IMR-90 (cell line): ENCODE data around the gene RPP25. TPM values are rescaled to one million over a fixed set of nuclear protein-coding genes. Genes with fewer than 3 reads are reported as not detected.

ENCODE experiments used
- ATAC-seq: fragments of 200-7000 bp; cut with Tn5 transposase; 2 replicates; pipeline ENCODE4 v1.9.1; 2020; ENCODE audit warnings: low read depth, mild to moderate bottlenecking, moderate library complexity
- BruUV-seq: library from RNA; stranded (reverse); fragments of 400-500 nt; replicated peaks from 2 replicates; lab custom pipeline; 2021; lab: Mats Ljungman, UMichigan
- CTCF ChIA-PET: fragments of 300-600 bp; formaldehyde crosslinking; extraction: SDS; loops from one replicate; lab custom pipeline; 2021; ENCODE audit warnings: antibody characterized with exemption; lab: Yijun Ruan, JAX
- POLR2A ChIA-PET: fragments of 300-600 bp; sonication (Branson Sonifier 250); formaldehyde crosslinking; loops from one replicate; lab custom pipeline; 2022; ENCODE audit warnings: antibody characterized with exemption; ENCODE audit not compliant: unreplicated experiment; lab: Charles Lee
- DNase-seq: peaks from one replicate; pipeline ENCODE4 v3.0.0; 2013
- H2AFZ ChIP-seq: replicated peaks from 2 replicates; pipeline ENCODE3; 2013; ENCODE audit warnings: low read length, mild to moderate bottlenecking; ENCODE audit not compliant: poor library complexity
- H2AK5ac ChIP-seq: 2 replicates; pipeline ENCODE4 v1.6.1; 2013; ENCODE audit warnings: low read depth, low read length, inconsistent platforms
- H2AK9ac ChIP-seq: replicated peaks from 2 replicates; pipeline ENCODE3; 2013; ENCODE audit warnings: mild to moderate bottlenecking, low read depth, low read length, moderate library complexity; ENCODE audit not compliant: poor library complexity
- H2BK120ac ChIP-seq: 2 replicates; pipeline ENCODE4 v1.6.1; 2013; ENCODE audit warnings: low read depth, low read length, inconsistent platforms
- H2BK15ac ChIP-seq: 3 replicates; pipeline ENCODE4 v1.6.1; 2013; ENCODE audit warnings: low read depth, low read length, inconsistent platforms
- H2BK20ac ChIP-seq: 2 replicates; pipeline ENCODE4 v1.6.1; 2013; ENCODE audit warnings: low read depth, mild to moderate bottlenecking, inconsistent platforms, low read length, moderate library complexity
- H2BK5ac ChIP-seq: 2 replicates; pipeline ENCODE4 v1.6.1; 2013; ENCODE audit warnings: mild to moderate bottlenecking, low read depth, low read length, inconsistent platforms; ENCODE audit not compliant: poor library complexity, severe bottlenecking
- H3K14ac ChIP-seq: replicated peaks from 2 replicates; pipeline ENCODE4 v1.6.1; 2013; ENCODE audit warnings: low read depth, low read length, inconsistent platforms
- H3K18ac ChIP-seq: 2 replicates; pipeline ENCODE4 v1.6.1; 2013; ENCODE audit warnings: low read depth, low read length, control low read depth
- H3K23ac ChIP-seq: 2 replicates; pipeline ENCODE4 v1.6.1; 2013; ENCODE audit warnings: low read depth, low read length, inconsistent platforms
- H3K27ac ChIP-seq: 2 replicates; pipeline ENCODE4 v1.5.1; 2013; ENCODE audit warnings: mild to moderate bottlenecking, control low read depth, low read length; ENCODE audit not compliant: insufficient read depth
- H3K27me3 ChIP-seq: 2 replicates; pipeline ENCODE4 v1.6.1; 2013; ENCODE audit warnings: low read length; ENCODE audit not compliant: control insufficient read depth, insufficient read depth
- H3K36me3 ChIP-seq: 2 replicates; pipeline ENCODE4 v1.6.1; 2013; ENCODE audit warnings: low read length, mixed read lengths; ENCODE audit not compliant: control insufficient read depth, insufficient read depth
- H3K4ac ChIP-seq: 2 replicates; pipeline ENCODE4 v1.6.1; 2013; ENCODE audit warnings: low read depth, low read length, inconsistent platforms
- H3K4me1 ChIP-seq: 2 replicates; pipeline ENCODE4 v1.6.1; 2013; ENCODE audit warnings: low read length, mixed read lengths; ENCODE audit not compliant: control insufficient read depth, insufficient read depth
- H3K4me2 ChIP-seq: 2 replicates; pipeline ENCODE4 v1.6.1; 2013; ENCODE audit warnings: low read depth, mild to moderate bottlenecking, control low read depth, low read length, moderate library complexity
- H3K4me3 ChIP-seq: 2 replicates; pipeline ENCODE4 v1.5.1; 2013; ENCODE audit warnings: low read depth, mild to moderate bottlenecking, control low read depth, low read length, moderate library complexity; ENCODE audit not compliant: insufficient read depth
- H3K56ac ChIP-seq: 2 replicates; pipeline ENCODE4 v1.6.1; 2013; ENCODE audit warnings: low read length, inconsistent platforms; ENCODE audit not compliant: insufficient read depth; ENCODE audit errors: extremely low read depth
- H3K79me1 ChIP-seq, 2 experiments: 2 replicates each; pipeline ENCODE4 v1.6.1; 2013; ENCODE audit warnings: low read length in 2 of 2, inconsistent platforms in 1 of 2, low read depth in 1 of 2
- H3K9ac ChIP-seq: 2 replicates; pipeline ENCODE4 v1.6.1; 2013; ENCODE audit warnings: low read depth, low read length, control low read depth
- H3K9me1 ChIP-seq: 2 replicates; pipeline ENCODE4 v1.6.1; 2013; ENCODE audit warnings: low read length, inconsistent platforms; ENCODE audit not compliant: insufficient read depth
- H3K9me3 ChIP-seq: 2 replicates; pipeline ENCODE4 v1.6.1; 2013; ENCODE audit warnings: low read length; ENCODE audit not compliant: control insufficient read depth, insufficient read depth
- H4K20me1 ChIP-seq: 2 replicates; pipeline ENCODE4 v1.6.1; 2013; ENCODE audit warnings: low read length, inconsistent platforms; ENCODE audit not compliant: insufficient read depth
- H4K5ac ChIP-seq: 2 replicates; pipeline ENCODE4 v1.6.1; 2013; ENCODE audit warnings: mild to moderate bottlenecking, low read depth, low read length, control low read depth
- H4K8ac ChIP-seq, 2 experiments: 2 replicates each; pipeline ENCODE4 v1.6.1; 2013; ENCODE audit warnings: low read depth in 2 of 2, low read length in 2 of 2, control low read depth in 1 of 2, inconsistent platforms in 1 of 2
- H4K91ac ChIP-seq: 2 replicates; pipeline ENCODE4 v1.6.1; 2013; ENCODE audit warnings: low read depth, low read length, inconsistent platforms; ENCODE audit not compliant: insufficient read depth
- CEBPB ChIP-seq: IDR thresholded peaks from 2 replicates; pipeline ENCODE4 v1.6.1; 2012; ENCODE audit warnings: low read depth, low read length, improper control_type of control experiment
- FOS ChIP-seq: fragments of 150-350 bp; IDR thresholded peaks from 2 replicates; pipeline ENCODE4 v1.6.1; 2016; ENCODE audit warnings: low read depth, low read length
- MAFK ChIP-seq: IDR thresholded peaks from 2 replicates; pipeline ENCODE4 v1.6.1; 2012; ENCODE audit warnings: low read depth, low read length, improper control_type of control experiment
- NFE2L2 ChIP-seq: fragments of 150-350 bp; IDR thresholded peaks from 2 replicates; pipeline ENCODE4 v1.6.1; 2016; ENCODE audit warnings: low read depth, mild to moderate bottlenecking, low read length
- POLR2A ChIP-seq: IDR thresholded peaks from 2 replicates; pipeline ENCODE4 v1.6.1; 2012; ENCODE audit warnings: mild to moderate bottlenecking, low read depth, low read length
- RAD21 ChIP-seq: IDR thresholded peaks from 2 replicates; pipeline ENCODE4 v1.6.1; 2012; ENCODE audit warnings: low read length, improper control_type of control experiment
- RCOR1 ChIP-seq: IDR thresholded peaks from 2 replicates; pipeline ENCODE4 v1.6.1; 2012; ENCODE audit warnings: mild to moderate bottlenecking, low read length, improper control_type of control experiment; ENCODE audit not compliant: insufficient replicate concordance
- RFX5 ChIP-seq: IDR thresholded peaks from 2 replicates; pipeline ENCODE4 v1.8.0; 2012; ENCODE audit warnings: low read depth, mild to moderate bottlenecking, low read length, moderate library complexity
- SMC3 ChIP-seq: fragments of 150-350 bp; IDR thresholded peaks from 2 replicates; pipeline ENCODE4 v1.6.1; 2016; ENCODE audit warnings: low read depth, mild to moderate bottlenecking, antibody characterized with exemption, low read length, moderate library complexity
- WGBS, 2 experiments: methylation state at CpG; one replicate each; pipeline versions ENCODE4 v1.1.5 to v1.1.7; 2013; ENCODE audit warnings: missing lambda C conversion rate in 2 of 2; ENCODE audit not compliant: insufficient read length in 1 of 2; ENCODE audit errors: extremely low coverage in 2 of 2; 5-methylcytosine and 5-hydroxymethylcytosine counted together
- dilution Hi-C: fragments of 300-500 bp; cut with HindIII; formaldehyde crosslinking; loops from one replicate; pipeline ENCODE4 v1.14.3; 2018; ENCODE audit warnings: low sequenced_read_pairs; ENCODE audit not compliant: unreplicated experiment
- in situ Hi-C: fragments of 300-500 bp; cut with MboI; formaldehyde crosslinking; loops from 3 replicates; pipeline ENCODE4 v1.14.3; 2019; ENCODE audit warnings: low sequenced_read_pairs, inconsistent platforms, mixed read lengths
- intact Hi-C: fragments of 100-400 bp; cut with micrococcal nuclease; formaldehyde crosslinking; loops from 2 replicates; pipeline ENCODE4 v1.10.0; 2022
- polyA plus RNA-seq, 3 experiments: library from polyadenylated mRNA; depleted of rRNA; stranded (reverse); fragments of >200 nt; gene quantifications; 2 replicates each; pipeline ENCODE4 v1.2.3, GENCODE V29; 2012; ENCODE audit warnings: low replicate concordance in 1 of 3
- total RNA-seq: library from RNA; depleted of rRNA; stranded (reverse); fragments of >200 nt; gene quantifications from 2 replicates; pipeline ENCODE4 v1.2.3, GENCODE V29; 2012
- TF ChIP-seq, protein P1 (sequence below): conservative IDR thresholded peaks from 2 replicates; pipeline ENCODE4 v1.5.1; 2012; ENCODE audit warnings: mild to moderate bottlenecking, low read depth, low read length, improper control_type of control experiment
- TF ChIP-seq, protein P2 (sequence below): fragments of 150-350 bp; IDR thresholded peaks from 2 replicates; pipeline ENCODE4 v1.6.1; 2016; ENCODE audit warnings: low read depth, mild to moderate bottlenecking, low read length, moderate library complexity, borderline replicate concordance

Gene RPP25
- total and polyA plus RNA-seq, 2 of the 4 experiments (the other 2 are of a cell fraction) = 0.18 to 0.38 TPM

DNA sequence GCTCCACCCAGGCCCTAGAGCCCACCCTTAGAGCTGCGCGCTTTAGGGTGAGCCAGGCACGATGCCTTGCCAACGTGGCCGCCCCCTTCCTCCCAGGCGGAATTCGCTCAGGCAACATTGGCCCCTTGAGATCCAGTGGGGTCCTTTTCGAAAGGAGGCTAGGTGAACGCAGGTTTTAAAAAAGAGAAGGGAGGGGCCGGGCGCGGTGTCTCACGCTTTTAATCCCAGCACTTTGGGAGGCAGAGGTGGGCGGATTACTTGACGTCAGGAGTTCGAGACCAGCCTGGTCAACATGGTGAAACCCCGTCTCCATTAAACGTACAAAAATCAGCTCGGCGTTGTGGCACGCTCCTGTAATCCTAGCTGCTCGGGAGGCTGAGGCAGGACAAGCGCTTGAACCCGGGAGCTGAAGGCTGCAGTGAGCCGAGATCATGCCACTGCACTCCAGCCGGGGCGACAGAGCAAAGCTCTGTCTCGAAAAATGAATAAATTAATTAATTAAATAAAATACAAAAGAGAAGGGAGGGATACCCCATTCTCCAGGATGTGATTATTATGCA lies 984 bp upstream of the RPP25 start:
- H3K4me3 ChIP-seq = no peak overlapping the region
- no peak overlapping the region for H2BK15ac ChIP-seq
- no peak overlapping the region for H4K91ac ChIP-seq
- H3K9ac ChIP-seq = no peak overlapping the region
- peak overlapping the region; percentile 73; the same call in 1 of the 2 replicates for H3K4me2 ChIP-seq
- TF ChIP-seq, protein P1, sequence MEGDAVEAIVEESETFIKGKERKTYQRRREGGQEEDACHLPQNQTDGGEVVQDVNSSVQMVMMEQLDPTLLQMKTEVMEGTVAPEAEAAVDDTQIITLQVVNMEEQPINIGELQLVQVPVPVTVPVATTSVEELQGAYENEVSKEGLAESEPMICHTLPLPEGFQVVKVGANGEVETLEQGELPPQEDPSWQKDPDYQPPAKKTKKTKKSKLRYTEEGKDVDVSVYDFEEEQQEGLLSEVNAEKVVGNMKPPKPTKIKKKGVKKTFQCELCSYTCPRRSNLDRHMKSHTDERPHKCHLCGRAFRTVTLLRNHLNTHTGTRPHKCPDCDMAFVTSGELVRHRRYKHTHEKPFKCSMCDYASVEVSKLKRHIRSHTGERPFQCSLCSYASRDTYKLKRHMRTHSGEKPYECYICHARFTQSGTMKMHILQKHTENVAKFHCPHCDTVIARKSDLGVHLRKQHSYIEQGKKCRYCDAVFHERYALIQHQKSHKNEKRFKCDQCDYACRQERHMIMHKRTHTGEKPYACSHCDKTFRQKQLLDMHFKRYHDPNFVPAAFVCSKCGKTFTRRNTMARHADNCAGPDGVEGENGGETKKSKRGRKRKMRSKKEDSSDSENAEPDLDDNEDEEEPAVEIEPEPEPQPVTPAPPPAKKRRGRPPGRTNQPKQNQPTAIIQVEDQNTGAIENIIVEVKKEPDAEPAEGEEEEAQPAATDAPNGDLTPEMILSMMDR = no peak
- TF ChIP-seq RAD21 (no peak), CEBPB (no peak), FOS (no peak), SMC3 (no peak), POLR2A (no peak), RCOR1 (no peak), RFX5 (no peak), MAFK (no peak), NFE2L2 (no peak)
- TF ChIP-seq, protein P2, sequence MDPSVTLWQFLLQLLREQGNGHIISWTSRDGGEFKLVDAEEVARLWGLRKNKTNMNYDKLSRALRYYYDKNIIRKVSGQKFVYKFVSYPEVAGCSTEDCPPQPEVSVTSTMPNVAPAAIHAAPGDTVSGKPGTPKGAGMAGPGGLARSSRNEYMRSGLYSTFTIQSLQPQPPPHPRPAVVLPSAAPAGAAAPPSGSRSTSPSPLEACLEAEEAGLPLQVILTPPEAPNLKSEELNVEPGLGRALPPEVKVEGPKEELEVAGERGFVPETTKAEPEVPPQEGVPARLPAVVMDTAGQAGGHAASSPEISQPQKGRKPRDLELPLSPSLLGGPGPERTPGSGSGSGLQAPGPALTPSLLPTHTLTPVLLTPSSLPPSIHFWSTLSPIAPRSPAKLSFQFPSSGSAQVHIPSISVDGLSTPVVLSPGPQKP = no peak
- ChIA-PET CTCF (interaction anchor here (1.5 kb wide), 1 partner anchor 38 kb away, joined by 3 read pairs; the partner anchor contains the start of gene SCAMP5), POLR2A (interaction anchor here (0.6 kb wide), 1 partner anchor 11 kb away, joined by 5 read pairs; no protein-coding TSS in a partner anchor)
- H2AK9ac ChIP-seq = no peak overlapping the region
- no peak overlapping the region for H2AK5ac ChIP-seq
- H4K5ac ChIP-seq = no peak overlapping the region
- DNase-seq (no peak), ATAC-seq (no peak)
- H3K36me3 ChIP-seq = no peaks in the 10 kb centered on the region
- H3K23ac ChIP-seq = no peak overlapping the region
- H2BK5ac ChIP-seq = no peak overlapping the region
- dilution Hi-C loops = no loop called here
- H3K27ac ChIP-seq = no peak overlapping the region
- H3K4ac ChIP-seq = no peak overlapping the region
- H3K79me1 ChIP-seq = no peaks in the 10 kb centered on the region
- no peaks in the 10 kb centered on the region for H3K9me1 ChIP-seq
- BruUV-seq = no TSS peak
- no peak overlapping the region for H3K56ac ChIP-seq
- no peak overlapping the region for H3K18ac ChIP-seq
- in situ Hi-C loops = no loop called here
- H2BK20ac ChIP-seq = no peak overlapping the region
- H4K8ac ChIP-seq = no peak overlapping the region
- intact Hi-C loops = loop anchor here (10.0 kb wide), 1 partner anchor 583 kb away; no protein-coding TSS in a partner anchor
- 23% methylated on average over 9 of the region's 28 CpGs; no CpG with 5 or more reads in 1 of the 2 experiments for WGBS, 2 experiments
- peak overlapping the region; percentile 91 for H2AFZ ChIP-seq
- no peak overlapping the region for H2BK120ac ChIP-seq
- peaks cover 8% of the 10 kb centered on the region; the same call in 1 of the 2 replicates for H3K4me1 ChIP-seq
- H3K27me3 ChIP-seq = peaks cover 45% of the 10 kb centered on the region
- no peaks in the 10 kb centered on the region; the same call in 1 of the 2 replicates for H4K20me1 ChIP-seq
- no peak overlapping the region for H3K14ac ChIP-seq
- H3K9me3 ChIP-seq = no peaks in the 10 kb centered on the region
